Measurements from ENCODE around the gene CCDC33.

DNA sequence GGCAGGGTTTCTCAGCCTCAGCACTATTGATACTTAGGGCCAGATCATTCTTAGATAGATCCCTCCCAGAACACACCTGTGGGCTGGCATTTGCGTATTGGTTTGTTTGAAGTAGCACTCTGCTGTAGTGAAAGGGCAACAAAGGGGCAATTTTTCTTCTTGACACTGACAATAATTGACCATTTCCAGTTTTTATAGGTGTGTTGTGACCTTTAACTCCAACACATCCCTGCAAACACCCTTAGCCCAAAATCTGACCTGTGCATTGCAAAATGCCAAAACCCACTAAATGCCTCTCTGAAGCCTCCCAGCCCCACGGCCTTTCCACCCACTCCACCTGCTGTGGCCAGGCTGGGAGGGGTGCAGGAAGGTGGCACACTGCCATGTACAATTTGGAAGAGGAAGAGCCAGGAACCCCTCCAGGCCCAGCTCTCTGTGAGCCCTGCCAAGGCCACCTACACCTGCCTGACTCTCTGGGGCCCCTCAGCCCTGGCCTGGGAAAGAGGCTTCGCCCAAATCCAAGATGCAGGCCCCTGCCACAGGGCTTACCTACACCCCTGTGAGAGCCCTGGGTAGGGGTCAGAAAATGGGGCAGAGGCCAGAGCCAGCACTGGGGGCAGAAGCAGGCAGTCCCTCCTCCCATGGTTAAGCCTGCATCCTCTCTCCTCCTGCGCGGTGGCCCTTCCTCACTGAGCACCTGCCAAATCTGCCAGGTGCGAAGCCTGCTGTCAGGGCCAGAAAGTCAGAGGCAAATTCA, 140.9 kb downstream of the CCDC33 start:
- TF ChIP-seq ZNF239 (tag by site-specific recombination; IDR thresholded peaks at IDR 0.05) (no peak), ZBTB1 (tag by site-specific recombination; IDR thresholded peaks at IDR 0.05) (no peak), KLF16 (tag by site-specific recombination; IDR thresholded peaks at IDR 0.05) (no peak), CTCF (tag by site-specific recombination; IDR thresholded peaks at IDR 0.05) (no peak), MZF1 (tag by site-specific recombination; IDR thresholded peaks at IDR 0.05; ENCODE audit: borderline replicate concordance) (no peak), ZNF600 (tag by site-specific recombination; IDR thresholded peaks at IDR 0.05) (no peak), KLF8 (tag by site-specific recombination; IDR thresholded peaks at IDR 0.05) (no peak), ZNF138 (tag by site-specific recombination; IDR thresholded peaks at IDR 0.05; ENCODE audit: borderline replicate concordance) (no peak), KLF1 (tag by site-specific recombination; IDR thresholded peaks at IDR 0.05) (no peak), TCF7L2 (IDR thresholded peaks at IDR 0.05; ENCODE audit: borderline replicate concordance, low read depth, low read length) (no peak)
- TF ChIP-seq, protein P1, sequence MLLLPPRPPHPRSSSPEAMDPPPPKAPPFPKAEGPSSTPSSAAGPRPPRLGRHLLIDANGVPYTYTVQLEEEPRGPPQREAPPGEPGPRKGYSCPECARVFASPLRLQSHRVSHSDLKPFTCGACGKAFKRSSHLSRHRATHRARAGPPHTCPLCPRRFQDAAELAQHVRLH (tag by site-specific recombination; IDR thresholded peaks at IDR 0.05) = no peak
- TF ChIP-seq, protein P2, sequence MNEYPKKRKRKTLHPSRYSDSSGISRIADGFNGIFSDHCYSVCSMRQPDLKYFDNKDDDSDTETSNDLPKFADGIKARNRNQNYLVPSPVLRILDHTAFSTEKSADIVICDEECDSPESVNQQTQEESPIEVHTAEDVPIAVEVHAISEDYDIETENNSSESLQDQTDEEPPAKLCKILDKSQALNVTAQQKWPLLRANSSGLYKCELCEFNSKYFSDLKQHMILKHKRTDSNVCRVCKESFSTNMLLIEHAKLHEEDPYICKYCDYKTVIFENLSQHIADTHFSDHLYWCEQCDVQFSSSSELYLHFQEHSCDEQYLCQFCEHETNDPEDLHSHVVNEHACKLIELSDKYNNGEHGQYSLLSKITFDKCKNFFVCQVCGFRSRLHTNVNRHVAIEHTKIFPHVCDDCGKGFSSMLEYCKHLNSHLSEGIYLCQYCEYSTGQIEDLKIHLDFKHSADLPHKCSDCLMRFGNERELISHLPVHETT (tag by site-specific recombination; IDR thresholded peaks at IDR 0.05) = no peak
